GM15510 (cell line): ENCODE results near the gene ARHGEF7.

Experiments
- POLR2A ChIP-seq: IDR thresholded peaks from 3 replicates; pipeline ENCODE4 v1.6.1; 2011; ENCODE audit warnings: borderline replicate concordance; ENCODE audit not compliant: insufficient read length; ENCODE audit errors: extremely low read depth

The ARHGEF7 gene

DNA sequence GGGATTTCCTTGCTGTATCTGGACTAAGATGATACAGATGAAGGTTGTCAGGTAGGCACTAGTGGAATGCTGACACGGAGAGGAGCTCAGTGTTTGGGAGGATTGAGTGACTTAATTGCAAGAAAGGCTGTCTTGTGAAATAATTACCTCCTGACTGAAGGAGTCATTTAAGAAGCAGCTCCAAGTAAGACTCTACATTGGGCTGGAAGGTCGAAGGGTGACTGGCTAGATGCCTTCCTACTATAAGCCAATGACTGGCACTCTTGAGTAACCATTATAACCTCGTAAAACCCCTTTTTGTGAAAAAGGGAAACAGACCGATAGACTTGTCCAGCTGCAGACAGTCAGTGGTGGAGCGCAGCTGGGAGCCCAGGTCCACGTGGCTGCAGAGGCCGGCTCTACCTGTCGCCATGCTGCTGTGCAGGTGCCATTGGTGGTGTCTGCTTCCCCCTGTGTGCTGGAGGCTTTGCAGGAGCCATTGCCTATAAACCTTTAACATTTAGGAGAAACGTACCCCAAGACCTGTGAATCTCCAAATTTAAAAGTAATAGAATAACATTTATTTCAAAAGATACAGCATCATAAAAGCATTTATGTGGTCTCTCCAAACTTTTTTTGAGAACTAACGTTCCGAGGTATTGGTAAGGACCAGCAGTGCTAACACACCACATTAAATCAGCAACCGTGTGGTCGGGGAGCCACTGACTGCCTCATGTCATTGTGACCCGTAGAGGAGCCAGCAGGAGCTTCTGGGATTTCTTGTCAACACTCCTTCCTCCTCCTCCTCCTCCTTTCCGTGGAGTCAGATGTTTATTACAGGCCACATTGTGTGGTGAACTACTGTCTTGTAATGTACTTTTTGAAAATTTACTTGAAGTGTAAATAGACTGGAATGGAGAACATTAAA is 124.9 kb downstream of the ARHGEF7 start:
- no peak for TF ChIP-seq POLR2A

DNA sequence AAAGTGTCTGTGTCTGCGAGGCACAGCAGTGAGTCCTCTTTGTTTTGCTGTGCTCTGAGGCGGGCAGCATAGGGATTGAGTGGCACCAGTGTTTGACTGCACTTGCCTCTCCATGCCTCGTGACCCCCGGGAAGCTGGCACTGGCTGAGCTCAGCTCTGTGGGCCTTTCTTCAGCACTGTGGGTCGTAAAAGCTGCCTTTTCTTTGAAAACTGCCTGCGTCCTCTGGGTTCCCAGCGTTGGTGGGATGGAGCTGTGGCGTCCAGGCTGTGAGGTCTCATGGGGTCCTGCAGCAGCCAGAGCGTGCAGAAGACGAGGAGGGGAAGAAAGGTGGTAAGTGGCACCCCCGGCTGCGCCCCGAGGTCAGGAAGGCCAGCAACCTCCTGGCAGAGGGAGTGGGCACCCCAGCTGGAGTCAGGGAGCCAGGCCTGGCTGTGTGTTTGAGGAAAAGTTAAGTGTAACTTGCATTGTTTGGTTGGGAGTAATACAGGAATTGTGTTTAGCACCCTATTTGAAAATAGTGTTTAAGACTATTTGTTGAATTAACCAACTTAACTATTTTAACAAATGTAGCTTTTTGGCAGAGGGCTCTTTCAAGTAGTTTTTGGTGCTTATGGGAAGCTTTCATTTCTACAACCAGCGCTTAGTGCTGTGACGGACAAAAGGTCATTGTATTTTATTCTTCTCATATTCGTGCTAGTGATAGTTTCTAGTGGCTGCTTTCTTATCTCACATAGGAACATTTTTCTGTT is 126.1 kb downstream of the ARHGEF7 start:
- TF ChIP-seq POLR2A: no peak

DNA sequence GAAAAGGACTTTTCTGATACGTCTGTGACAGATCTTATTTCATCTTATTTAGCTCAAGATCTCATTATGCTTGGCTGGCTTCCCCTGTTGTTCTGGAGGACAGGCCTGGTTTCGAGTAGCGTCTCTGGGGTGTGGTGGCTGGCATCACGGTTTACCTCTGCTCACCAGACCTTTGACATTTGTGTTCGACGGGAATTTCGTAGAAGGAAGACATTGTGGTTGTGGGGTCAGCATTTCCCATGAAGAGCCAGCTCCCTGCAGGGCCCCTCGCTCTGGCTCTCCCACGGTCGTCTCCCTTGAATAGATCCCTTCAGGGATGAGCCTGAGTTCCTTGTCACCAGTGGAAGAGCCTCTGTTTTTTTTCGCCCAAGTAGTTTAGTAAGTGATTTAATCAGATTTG is 126.8 kb downstream of the ARHGEF7 start:
- no peak for TF ChIP-seq POLR2A

DNA sequence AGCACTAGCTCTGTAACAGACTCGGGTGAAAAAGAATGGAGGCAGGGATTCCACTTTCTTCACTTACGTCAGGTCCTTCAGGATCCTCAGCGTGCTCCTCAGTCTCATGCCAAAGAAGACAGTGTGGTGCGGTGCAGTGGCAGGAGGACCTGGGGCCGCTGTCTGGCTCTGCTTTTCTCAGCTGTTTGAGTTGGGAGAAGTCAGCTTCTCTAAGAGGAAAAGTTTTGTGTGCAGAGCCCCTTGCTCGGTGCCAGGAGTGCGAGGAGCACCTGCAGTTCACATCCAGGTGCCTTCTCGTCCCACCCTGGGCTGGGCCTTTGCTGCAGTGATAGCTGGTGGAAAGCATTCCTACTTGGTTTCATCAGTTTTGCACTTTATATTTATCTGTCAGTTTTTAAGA is 127.5 kb downstream of the ARHGEF7 start:
- no peak for TF ChIP-seq POLR2A

DNA sequence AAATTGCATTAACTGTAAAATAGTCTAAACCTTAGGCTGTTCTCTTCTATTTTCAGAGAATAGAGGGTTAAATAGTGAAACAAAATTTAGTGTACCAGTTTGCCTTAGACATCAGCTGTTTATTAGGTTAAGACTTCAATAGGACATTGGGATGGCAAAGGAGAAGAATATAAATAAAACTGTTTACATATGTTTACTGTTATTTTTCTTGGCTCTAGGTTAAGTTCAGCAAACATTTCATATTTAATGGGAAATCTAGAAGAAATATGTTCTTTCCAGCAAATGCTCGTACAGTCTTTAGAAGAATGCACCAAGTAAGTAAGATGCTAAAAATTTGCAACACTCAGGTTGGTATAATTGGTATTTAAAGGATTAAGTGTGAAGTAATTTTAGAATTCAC is 128.9 kb downstream of the ARHGEF7 start:
- TF ChIP-seq POLR2A: no peak

DNA sequence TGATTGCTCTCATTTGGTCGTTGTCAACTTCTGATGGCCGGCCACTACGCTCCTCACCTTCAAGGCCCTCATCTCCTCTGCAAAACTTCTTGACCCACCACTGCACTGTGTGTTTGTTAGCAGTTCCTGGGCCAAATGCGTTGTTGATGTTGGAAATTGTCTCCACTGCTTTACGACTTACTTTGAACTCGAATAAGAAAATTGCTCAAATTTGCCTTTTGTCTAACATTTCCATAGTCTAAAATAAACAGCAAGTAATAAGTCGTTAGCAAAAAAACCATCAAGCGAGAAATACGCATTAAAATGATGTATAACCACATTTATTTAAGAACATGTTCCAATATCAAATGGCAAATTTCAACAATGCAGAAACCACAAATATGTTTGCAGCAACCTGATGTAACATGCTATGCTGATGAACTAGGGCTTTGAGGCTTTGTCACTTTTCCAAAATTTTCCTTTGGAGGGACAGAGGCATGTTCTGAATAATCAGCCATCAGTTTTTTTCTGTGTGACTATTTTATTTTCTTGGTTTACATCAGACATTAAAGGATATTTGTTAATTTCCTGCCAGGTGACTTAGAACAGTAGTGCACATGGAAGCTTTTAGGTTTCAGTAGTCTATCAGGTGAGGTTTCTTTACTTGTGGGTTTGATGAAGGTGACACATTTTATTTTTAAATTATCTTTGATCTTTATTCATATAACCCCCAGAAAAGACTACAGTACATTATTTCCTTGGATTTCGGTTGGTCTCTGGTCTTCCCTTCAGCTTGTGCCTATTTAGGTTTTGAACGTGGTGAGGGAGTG is 130.7 kb downstream of the ARHGEF7 start:
- no peak for TF ChIP-seq POLR2A

DNA sequence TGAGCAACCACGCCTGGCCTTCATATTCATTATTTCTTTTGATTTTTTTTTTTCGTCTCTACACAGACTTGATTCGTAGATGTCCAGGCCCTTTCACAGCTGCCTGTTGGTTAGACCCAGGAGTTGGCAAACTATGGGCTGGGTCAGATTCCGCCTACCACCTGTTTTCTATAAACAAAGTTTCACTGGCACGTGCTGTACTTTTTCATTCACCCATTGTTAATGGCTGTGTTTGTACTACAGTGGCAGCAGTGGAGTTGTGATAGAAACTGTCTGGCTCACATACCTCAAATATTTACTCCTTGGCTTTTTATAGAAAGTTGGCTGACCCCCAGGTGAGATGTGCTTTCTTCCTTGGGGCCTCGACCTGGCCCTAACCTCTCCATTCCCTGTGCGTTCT is 132.4 kb downstream of the ARHGEF7 start:
- no peak for TF ChIP-seq POLR2A

DNA sequence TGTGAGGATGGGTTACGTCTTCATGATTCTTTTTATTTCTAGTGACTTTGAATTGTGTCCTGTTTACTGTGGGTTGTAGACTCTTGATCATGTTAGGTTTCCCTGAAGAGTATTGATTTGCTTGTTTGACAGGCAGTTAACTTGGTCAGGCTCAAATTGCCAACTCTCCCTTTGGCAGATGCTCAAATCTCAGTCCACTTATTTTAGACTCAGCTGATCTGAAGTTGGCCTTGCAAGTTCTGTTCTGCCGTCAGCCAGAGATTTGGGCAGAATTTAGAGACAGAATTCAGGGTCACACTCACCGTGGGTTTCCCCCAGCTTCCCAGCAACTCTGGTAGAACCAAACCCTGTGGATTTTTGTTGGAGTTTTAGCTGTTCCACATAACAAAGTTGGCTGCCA is 133.7 kb downstream of the ARHGEF7 start:
- no peak for TF ChIP-seq POLR2A

DNA sequence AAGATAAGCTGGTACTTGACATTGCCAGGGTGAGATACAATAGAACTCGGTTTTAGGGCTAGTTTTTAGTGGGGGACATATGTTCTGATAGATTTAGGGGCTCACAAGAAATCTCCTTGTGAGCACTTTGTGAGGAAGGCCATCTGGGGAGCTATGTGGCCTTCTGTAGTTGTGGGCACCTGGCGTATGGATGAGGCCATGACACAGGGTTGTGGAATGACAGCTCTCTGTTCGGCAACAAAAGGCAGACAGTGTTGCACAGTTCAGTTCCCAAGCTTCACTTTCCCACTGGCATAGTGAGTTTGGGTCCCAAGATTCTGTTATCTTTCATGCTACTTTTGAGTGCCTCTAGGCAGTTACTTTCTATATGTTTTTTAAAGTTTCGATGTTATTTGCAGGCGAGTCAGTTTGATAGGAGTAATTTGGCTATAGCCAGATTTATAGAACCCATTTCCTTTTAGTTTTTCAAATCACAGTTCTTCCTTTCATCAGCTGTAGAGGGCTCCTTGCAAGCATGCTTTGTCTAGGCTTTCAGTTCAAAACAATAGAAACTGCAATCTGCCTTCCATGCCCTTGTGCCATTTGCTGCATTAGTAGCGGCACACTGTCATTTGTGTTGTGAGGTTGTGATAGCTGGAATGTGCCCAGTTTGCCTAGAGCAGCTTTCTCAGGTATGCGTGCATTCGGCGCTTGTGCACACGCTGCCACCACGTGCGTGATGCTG is 134.7 kb downstream of the ARHGEF7 start:
- TF ChIP-seq POLR2A: no peak

DNA sequence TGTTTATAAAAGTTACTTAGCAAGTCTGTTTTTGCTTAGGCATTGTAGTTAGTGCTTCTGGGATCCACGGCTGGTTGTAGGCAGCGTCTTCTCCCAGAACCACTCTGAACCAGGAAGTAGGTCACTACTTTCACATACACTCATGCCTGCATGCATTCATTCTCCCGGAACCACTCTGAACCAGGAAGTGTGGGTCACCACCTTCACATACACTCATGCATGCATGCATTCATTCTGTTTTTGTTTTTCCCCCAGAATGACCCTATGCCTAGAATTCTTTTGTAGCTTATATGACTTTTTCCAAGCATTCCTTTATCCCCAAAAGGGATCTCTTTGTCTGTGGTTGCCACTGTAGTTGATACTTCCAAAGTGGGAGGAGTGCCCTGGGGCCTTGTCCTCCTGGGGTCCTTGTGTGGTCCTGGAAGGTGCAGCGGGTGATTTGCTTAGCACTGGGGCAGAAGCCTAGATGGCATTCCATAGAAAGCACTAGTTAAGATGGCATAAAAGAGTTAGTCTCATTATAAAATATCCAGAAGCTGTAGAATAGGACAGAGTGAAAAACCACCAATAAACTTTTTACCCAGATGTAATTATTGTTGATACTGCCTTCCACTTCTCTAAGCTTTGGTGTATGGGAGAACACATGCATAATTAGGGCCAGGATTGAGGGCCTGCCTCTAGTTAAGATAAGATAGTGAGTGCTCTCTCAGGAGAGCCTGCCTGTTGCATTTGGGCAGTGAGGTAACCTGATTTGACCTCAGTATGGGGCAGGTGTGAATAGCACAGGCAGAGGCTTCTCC is 136.7 kb downstream of the ARHGEF7 start:
- no peak for TF ChIP-seq POLR2A

DNA sequence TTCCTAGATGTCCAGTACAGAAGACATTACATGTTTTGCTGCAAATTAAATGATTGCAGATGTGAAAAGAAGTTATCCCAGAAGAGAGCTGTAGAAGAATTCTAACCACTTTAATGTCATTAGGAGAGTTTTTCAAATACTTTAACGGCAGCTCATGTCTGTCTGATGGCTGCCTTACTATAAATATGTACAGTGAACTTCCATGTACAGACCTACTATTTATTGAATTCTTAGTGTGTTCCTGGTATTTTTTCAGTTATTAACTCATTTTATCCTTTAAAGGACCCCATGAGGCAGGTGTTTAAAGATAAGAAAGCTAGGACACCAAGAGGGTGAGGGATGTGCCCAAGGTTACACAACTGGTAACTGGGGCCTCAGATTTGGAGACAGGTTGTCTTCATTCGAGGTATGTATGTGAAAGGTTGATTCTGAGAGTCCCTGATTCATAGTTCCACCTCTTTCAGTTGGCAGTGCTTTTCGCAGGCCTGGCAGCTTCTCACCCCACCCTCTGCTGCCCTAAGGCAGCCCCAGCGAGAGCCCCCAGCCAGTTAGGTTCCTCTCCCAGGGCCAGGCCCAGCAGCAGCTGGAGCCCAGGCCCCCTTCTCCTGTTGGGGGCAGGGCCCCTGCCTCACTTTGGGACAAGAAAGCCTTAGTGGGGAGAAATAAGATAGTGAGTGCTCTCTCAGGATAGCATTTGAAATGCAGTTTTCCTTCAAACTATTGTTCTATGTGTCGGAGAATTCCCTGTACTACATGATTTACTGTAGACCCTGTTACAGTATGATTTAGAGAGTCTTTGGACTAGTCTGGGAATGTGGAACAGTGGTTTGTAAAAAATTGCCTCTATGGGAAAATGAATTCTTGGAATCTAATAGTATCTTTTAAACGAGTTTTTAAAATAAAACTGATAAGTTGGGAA is 137.6 kb downstream of the ARHGEF7 start:
- no peak for TF ChIP-seq POLR2A

DNA sequence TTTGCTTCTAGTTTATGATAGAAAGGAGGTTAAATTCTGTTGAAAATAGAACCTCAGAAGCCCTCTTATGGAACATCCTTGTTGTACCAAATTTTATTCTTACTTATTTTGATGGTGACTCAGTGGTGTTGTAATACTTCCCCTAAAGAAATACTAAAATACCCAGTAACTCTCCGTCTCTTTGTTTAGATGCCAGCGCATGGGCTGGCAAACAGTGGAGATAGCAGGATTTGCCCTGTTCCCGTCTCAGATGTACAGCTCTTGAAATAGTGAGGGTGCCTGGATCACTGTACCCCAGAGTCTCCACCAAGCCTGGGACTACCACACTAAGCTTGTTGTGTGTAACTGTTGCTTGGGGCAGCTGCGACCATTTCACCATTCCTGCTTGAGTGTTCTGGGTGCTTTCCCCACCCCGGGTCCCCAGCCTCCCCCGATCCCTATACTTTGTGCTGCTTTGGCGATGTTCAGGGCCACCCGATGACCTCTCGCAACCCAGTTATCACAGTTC is 138.3 kb downstream of the ARHGEF7 start:
- TF ChIP-seq POLR2A: no peak
